Nephron progenitor cell (in vitro differentiated cells): Measurements from ENCODE around the gene POP5.
A peak's percentile ranks its signal among the peaks of the same experiment; 100 is the strongest.
"Not testable (repeated sequence)": the region's sequence is repeated elsewhere in the genome, so short reads cannot be mapped to it uniquely, and the experiment has no call there.

Experiments used
- DNase-seq: peaks from one replicate; pipeline ENCODE4 v3.0.0; 2021
- H3K27ac Mint-ChIP-seq: 2 replicates; pipeline ENCODE4 v1.8.0; 2021; ENCODE audit warnings: mild to moderate bottlenecking, moderate library complexity, mixed read lengths
- H3K27me3 Mint-ChIP-seq: 2 replicates; pipeline ENCODE4 v1.8.0; 2021; ENCODE audit warnings: mild to moderate bottlenecking, low read depth, mixed read lengths; ENCODE audit not compliant: poor library complexity
- H3K36me3 Mint-ChIP-seq: 2 replicates; pipeline ENCODE4 v1.8.0; 2021; ENCODE audit warnings: low read depth, mixed read lengths
- H3K4me1 Mint-ChIP-seq: 2 replicates; pipeline ENCODE4 v1.8.0; 2021; ENCODE audit warnings: mixed read lengths
- H3K4me3 Mint-ChIP-seq: 2 replicates; pipeline ENCODE4 v1.8.0; 2021; ENCODE audit warnings: mild to moderate bottlenecking, moderate library complexity, mixed read lengths
- H3K9me3 Mint-ChIP-seq: 2 replicates; pipeline ENCODE4 v1.8.0; 2021; ENCODE audit warnings: mild to moderate bottlenecking, moderate library complexity, mixed read lengths
- TF ChIP-seq, protein P1 (sequence below): fragments of 200-600 bp; sonication (generic); IDR thresholded peaks from 2 replicates; pipeline ENCODE4 v1.5.0; 2021; ENCODE audit warnings: antibody characterized with exemption

The POP5 gene

DNA sequence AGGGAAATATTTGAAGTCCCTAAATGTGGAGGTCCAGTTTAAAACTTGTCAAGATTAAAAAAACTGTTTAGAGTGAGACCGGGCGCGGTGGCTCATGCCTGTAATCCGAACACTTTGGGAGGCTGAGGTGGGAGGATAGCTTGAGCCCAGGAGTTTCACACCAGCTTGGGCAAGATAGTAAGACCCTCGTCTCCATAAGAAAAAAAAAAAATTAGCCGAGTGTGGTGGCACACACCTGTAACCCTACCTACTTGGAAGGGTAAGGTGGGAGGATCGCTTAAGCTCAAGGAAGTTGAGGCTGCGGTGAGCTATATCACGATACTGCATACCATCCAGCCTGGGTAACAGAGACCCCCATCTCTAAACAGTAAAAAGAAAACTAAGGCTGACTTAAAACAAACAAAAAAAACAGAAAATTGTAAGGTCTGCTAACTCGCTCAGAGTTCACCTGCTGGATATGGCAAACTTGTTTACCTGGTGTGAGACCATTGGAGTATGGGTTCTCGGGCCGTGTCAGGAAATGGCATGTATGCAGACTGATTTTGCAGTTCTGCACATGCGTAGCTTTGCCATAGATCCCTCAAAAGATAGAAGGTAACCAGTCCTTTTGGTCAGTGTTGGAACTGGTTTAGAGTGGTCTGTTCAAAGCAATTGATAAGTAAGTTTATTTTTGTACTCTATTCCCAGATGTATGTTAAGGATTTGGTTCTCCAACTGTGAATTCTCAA lies 45.0 kb downstream of the POP5 start:
- TF ChIP-seq, protein P1, sequence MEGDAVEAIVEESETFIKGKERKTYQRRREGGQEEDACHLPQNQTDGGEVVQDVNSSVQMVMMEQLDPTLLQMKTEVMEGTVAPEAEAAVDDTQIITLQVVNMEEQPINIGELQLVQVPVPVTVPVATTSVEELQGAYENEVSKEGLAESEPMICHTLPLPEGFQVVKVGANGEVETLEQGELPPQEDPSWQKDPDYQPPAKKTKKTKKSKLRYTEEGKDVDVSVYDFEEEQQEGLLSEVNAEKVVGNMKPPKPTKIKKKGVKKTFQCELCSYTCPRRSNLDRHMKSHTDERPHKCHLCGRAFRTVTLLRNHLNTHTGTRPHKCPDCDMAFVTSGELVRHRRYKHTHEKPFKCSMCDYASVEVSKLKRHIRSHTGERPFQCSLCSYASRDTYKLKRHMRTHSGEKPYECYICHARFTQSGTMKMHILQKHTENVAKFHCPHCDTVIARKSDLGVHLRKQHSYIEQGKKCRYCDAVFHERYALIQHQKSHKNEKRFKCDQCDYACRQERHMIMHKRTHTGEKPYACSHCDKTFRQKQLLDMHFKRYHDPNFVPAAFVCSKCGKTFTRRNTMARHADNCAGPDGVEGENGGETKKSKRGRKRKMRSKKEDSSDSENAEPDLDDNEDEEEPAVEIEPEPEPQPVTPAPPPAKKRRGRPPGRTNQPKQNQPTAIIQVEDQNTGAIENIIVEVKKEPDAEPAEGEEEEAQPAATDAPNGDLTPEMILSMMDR, result no peak
- DNase-seq, result no peak
- H3K27ac Mint-ChIP-seq, result no peak overlapping the region

DNA sequence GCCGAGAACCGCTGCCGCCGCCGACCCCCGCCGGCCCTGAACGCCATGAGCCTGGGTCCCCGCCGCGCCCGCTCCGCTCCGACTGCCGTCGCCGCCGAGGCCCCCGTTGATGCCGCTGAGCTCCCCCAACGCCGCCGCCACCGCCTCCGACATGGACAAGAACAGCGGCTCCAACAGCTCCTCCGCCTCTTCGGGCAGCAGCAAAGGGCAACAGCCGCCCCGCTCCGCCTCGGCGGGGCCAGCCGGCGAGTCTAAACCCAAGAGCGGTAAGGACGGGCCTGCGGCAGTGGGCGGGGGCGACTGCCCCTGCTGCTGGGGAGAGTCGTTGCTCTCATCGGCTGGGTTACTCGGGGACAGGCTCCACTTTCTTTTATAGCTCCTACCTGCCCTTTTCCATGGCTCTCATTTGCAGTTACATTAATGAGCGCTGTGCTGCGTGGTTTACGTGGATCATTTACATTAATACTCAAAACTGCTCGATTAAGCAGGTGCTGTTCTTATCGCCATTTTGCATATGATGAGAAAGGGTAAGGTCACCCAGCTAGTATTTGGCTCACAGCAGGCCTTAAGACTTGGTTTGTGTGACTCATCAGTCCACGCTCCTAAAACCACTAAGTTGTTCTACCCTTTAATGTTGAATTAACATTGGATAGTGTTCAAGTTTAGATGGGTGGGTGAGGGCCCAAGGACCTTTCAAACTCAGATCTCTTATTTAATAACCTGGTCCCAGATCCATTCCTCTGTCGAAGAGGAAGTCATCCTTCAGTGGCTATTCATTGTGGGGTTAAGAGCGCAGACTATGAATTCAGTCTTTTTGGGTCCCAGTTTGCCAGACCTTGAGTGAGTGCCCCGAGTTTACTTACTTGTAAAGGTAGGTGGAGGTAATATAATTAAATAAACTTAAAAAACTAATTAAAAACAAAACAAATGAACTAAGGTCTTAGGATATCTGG lies 46.2 kb downstream of the POP5 start:
- Mint-ChIP-seq H3K27ac (peak overlapping the region; percentile 96), H3K4me3 (peak overlapping the region; percentile 94), H3K27me3 (peaks cover 3% of the 10 kb centered on the region), H3K36me3 (peaks cover 34% of the 10 kb centered on the region), H3K9me3 (no peaks in the 10 kb centered on the region), H3K4me1 (peaks cover 44% of the 10 kb centered on the region)
- peak; percentile 66 for DNase-seq
- TF ChIP-seq, protein P1, result no peak

More for the DNA sequence above, 45.0 kb downstream of the POP5 start:
- no peaks in the 10 kb centered on the region for H3K27me3 Mint-ChIP-seq
- peak overlapping the region; percentile 94 for H3K4me3 Mint-ChIP-seq
- H3K36me3 Mint-ChIP-seq, result peaks cover 45% of the 10 kb centered on the region
- peaks cover 41% of the 10 kb centered on the region for H3K4me1 Mint-ChIP-seq
- H3K9me3 Mint-ChIP-seq, result no peaks in the 10 kb centered on the region

- Mint-ChIP-seq H3K4me3 (peak within 1 kb of the TSS; percentile 94), H3K4me1 (peaks cover 48% of the 10 kb centered on the region), H3K27me3 (peaks cover 3% of the 10 kb centered on the region), H3K9me3 (no peaks in the 10 kb centered on the region), H3K36me3 (peaks cover 30% of the 10 kb centered on the region), H3K27ac (peak within 1 kb of the TSS; percentile 96)
- TF ChIP-seq, protein P1, result no peak
- DNase-seq, result peak; percentile 65
These were observed 46.9 kb downstream of the POP5 start, which contains the start of gene RNF10 for GRCh38 chr12:120534203-120534702. TSS of gene RNF10 (plus strand) at chr12:120534356. CDS start at chr12:120534812, 456 bp downstream.

DNA sequence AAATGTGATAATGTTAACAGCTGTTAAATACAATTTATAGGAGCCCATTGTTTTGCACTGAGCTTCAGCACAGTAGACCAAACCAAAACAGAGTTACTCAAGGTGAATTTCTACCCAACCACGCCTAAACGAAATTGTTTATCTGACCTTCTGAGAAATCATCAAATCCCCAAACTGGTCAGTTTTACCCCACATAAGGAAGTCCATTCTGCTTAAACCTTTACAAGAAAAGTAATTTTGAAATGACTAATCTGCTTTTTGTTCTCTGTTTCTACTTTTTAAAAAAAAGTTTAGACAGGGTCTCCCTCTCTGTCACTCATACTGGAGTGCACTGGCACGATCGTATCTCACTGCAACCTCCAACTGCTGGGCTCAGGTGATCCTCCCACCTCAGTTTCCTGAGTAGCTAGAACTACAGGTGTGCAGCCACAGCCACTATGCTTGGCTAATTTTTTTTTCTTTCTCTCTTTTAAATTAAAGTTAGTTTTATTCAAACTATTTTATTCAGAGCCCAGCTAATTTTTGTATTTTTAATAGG lies 48.4 kb downstream of the POP5 start:
- no peak for DNase-seq
- H3K27me3 Mint-ChIP-seq, result peaks cover 3% of the 10 kb centered on the region
- H3K4me1 Mint-ChIP-seq, result peaks cover 41% of the 10 kb centered on the region
- H3K4me3 Mint-ChIP-seq, result no peak overlapping the region
- H3K36me3 Mint-ChIP-seq, result peaks cover 20% of the 10 kb centered on the region
- H3K9me3 Mint-ChIP-seq, result no peaks in the 10 kb centered on the region
- TF ChIP-seq, protein P1, result no peak
- H3K27ac Mint-ChIP-seq, result no peak overlapping the region

DNA sequence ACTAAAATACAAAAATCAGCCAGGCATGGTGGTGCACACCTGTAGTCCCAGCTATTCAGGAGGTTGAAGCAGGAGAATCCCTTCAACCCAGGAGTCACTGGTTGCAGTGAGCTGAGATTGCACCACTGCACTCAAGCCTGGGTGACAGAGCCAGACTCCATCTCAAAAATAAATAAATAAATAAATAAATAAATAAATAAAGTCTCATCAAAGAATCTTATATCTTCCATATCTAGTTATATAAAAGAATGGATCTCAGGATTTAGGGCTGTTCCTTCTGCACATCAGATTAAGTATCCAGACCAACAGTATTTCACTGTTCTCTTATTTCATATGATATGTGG lies 50.8 kb downstream of the POP5 start:
- H3K36me3 Mint-ChIP-seq, H3K9me3 Mint-ChIP-seq, H3K27ac Mint-ChIP-seq, DNase-seq, H3K4me3 Mint-ChIP-seq, H3K27me3 Mint-ChIP-seq: not testable (repeated sequence)
- peaks cover 25% of the 10 kb centered on the region for H3K4me1 Mint-ChIP-seq
